ENCODE data around the gene SUPV3L1.

The SUPV3L1 gene

DNA sequence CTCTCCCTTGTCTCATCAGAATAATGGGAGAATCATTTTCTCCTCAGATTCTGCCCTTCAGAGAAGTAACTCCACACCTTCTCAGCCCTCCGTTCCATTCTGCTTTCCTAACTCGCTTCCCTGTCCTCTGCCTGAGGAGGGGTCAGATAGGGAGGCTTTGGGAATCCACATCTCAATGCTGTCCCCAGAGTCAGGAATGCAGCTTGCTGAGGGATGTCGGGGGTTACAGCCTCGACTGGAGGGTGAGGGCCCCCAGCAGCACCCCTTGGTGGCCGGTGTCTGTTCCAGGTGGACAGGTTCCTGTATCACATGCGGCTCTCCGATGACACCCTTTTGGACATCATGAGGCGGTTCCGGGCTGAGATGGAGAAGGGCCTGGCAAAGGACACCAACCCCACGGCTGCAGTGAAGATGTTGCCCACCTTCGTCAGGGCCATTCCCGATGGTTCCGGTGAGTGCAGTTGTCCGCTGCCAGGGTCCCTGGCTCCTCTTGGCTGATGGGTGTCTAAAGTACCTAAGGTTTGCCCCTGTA lies 47.0 kb downstream of the SUPV3L1 start:
- no peak for DNase-seq (ENCODE audit: low read depth)
- no peak for TF ChIP-seq CTCF (IDR thresholded peaks at IDR 0.05; ENCODE audit: low read depth, low read length, missing control alignments)

GRCh38 chr10:69228151-69228550 lies 48.1 kb downstream of the SUPV3L1 start:
- no peak for TF ChIP-seq CTCF (IDR thresholded peaks at IDR 0.05; ENCODE audit: low read depth, low read length, missing control alignments)
- no peak overlapping the region for H3K4me3 ChIP-seq (ENCODE audit: low read depth, low read length)
- no peak for DNase-seq (ENCODE audit: low read depth)

More for the DNA sequence above, 47.0 kb downstream of the SUPV3L1 start:
- H3K4me3 ChIP-seq (ENCODE audit: low read depth, low read length): no peak overlapping the region

DNA sequence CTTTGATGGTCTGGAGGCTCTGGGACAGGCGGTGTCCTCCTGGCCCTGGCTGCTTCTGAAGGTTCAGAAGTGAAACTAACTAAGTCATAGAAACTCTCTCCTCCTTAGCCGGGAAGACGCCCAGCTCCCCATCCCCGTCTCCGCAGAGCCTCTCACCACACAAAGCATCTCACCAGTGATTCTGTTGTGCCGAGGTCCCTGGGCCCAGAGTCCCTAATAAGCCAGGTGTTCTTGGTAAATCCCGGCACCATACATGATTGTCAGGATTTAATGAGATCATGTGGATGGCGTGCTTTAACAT lies 49.5 kb downstream of the SUPV3L1 start:
- TF ChIP-seq CTCF (IDR thresholded peaks at IDR 0.05; ENCODE audit: low read depth, low read length, missing control alignments): no peak
- DNase-seq (ENCODE audit: low read depth): no peak
- peak overlapping the region; percentile 3; the same call in 1 of the 2 replicates for H3K4me3 ChIP-seq (ENCODE audit: low read depth, low read length)

DNA sequence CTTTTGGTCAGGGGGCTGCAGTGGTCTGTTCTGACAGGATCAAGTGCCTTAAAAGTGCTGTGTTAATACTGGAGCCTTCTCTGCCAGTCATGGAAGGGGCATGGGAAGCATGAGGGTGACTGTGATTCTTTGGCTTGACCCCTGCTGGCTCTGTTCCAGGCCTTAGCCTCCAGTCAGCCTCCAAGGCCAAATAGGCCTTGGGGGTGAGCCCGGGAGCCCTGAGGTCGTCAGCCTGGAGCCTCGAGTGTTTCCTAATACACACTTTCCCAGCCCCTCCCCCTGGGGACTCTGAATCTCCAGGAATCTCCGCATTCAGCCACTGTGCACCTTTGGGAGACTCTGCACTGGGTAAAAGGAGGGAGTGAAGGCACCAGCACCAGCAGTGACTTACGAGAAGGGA lies 50.1 kb downstream of the SUPV3L1 start:
- no peak for TF ChIP-seq CTCF (IDR thresholded peaks at IDR 0.05; ENCODE audit: low read depth, low read length, missing control alignments)
- no peak overlapping the region for H3K4me3 ChIP-seq (ENCODE audit: low read depth, low read length)
- DNase-seq (ENCODE audit: low read depth): no peak

DNA sequence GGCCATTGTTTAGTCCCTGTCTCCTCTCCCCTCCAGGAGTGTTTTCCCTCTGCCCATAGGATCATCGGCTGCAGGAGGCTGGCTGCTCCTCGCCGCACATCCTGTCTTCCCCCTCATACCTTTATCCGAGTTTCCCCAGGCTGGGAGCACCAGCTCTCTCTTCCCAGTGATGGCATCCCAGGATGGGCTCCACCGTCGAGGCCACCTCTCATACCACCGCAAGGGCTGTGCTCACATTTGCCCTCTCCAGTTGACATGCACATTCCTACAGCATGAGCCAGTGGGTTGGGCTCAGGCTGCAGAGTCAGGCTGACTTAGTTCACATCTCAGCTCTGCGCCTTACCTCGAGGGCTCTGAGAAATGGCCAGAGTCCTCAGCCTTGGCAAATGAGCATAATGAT lies 52.2 kb downstream of the SUPV3L1 start:
- no peak for DNase-seq (ENCODE audit: low read depth)
- no peak for TF ChIP-seq CTCF (IDR thresholded peaks at IDR 0.05; ENCODE audit: low read depth, low read length, missing control alignments)
- no peak overlapping the region for H3K4me3 ChIP-seq (ENCODE audit: low read depth, low read length)

- no peak overlapping the region for H3K4me3 ChIP-seq (ENCODE audit: low read depth, low read length)
- TF ChIP-seq CTCF (IDR thresholded peaks at IDR 0.05; ENCODE audit: low read depth, low read length, missing control alignments): no peak
- no peak for DNase-seq (ENCODE audit: low read depth)
Observed at GRCh38 chr10:69232736-69233480, 52.9 kb downstream of the SUPV3L1 start.

DNA sequence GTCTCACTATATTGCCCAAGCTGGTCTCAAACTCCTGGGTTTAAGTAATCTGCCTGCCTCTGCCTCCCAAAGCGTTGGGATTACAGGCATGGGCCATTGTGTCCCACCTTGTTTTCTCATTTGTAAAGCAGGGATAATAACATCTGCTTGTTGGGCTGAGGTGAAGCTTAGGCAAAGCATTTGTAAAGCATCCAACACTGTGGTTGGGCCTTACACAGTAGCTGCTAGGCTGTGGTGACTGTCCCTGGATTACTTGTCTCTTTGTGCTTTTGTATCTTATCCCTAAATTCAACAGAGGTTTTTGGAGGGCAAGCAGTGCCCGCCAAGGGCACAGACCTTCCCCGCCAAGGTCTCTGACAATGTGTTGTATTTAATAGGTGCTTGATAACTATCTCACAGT lies 54.4 kb downstream of the SUPV3L1 start:
- H3K4me3 ChIP-seq (ENCODE audit: low read depth, low read length): no peak overlapping the region
- no peak for TF ChIP-seq CTCF (IDR thresholded peaks at IDR 0.05; ENCODE audit: low read depth, low read length, missing control alignments)
- no peak for DNase-seq (ENCODE audit: low read depth)
